NCI-H2196 (cell line): ENCODE data around the gene DDIT3.
"Not testable (repeated sequence)": the region's sequence is repeated elsewhere in the genome, so short reads cannot be mapped to it uniquely, and the experiment has no call there.

Source experiments
- DNase-seq: peaks from one replicate; lab custom pipeline; 2025; ENCODE audit not compliant: unreplicated experiment; lab: John Stamatoyannopoulos, UW

The DDIT3 gene

DNA sequence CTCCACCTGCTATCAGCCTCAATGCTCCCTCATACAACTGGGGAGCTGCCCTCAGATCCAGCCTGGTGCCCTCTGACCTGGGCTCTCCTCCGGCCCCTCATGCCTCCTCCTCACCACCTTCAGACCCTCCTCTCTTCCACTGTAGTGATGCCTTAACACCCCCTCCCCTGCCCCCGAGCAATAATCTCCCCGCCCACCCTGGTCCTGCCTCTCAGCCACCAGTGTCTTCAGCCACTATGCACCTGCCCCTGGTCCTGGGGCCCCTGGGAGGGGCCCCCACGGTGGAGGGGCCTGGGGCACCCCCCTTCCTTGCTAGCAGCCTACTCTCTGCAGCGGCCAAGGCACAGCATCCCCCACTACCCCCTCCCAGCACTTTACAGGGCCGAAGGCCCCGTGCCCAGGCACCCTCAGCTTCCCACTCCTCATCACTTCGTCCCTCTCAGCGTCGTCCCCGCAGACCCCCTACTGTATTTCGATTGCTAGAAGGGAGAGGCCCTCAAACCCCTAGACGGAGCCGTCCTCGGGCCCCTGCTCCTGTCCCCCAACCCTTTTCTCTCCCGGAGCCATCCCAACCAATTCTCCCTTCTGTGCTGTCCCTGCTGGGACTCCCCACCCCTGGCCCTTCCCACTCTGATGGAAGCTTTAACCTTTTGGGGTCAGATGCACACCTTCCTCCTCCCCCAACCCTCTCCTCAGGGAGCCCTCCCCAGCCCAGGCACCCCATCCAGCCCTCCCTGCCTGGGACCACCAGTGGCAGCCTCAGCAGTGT, 5.5 kb upstream of the DDIT3 start:
- DNase-seq, result no peak

DNA sequence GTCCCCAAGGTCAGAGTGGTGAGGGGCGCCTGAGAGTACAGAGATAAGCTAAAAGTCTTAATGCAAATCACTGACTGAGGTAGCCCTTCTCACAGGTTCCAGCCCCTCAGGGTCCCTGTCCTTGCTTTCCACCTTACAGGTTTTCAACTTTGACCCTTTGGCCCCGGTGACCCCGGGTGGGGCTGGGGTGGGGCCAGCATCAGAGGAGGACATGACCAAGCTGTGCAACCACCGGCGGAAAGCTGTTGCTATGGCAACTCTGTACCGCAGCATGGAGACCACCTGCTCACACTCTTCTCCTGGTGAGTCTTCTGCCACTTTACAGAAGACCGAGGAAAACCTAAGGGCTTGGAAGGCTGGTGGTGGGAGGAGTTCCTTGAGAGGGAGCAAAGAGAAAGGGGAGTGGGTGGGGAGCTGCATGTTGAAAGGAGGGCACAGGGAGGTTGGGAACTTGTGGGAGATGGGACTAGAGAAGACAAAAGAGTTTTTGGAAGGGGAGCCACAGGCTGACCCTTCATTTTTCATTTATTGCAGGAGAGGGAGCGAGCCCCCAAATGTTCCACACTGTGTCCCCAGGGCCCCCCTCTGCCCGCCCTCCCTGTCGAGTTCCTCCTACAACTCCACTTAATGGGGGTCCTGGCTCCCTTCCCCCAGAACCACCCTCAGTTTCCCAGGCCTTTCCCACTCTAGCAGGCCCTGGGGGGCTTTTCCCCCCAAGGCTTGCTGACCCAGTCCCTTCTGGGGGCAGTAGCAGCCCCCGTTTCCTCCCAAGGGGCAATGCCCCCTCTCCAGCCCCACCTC, 4.7 kb upstream of the DDIT3 start:
- DNase-seq, result no peak

DNA sequence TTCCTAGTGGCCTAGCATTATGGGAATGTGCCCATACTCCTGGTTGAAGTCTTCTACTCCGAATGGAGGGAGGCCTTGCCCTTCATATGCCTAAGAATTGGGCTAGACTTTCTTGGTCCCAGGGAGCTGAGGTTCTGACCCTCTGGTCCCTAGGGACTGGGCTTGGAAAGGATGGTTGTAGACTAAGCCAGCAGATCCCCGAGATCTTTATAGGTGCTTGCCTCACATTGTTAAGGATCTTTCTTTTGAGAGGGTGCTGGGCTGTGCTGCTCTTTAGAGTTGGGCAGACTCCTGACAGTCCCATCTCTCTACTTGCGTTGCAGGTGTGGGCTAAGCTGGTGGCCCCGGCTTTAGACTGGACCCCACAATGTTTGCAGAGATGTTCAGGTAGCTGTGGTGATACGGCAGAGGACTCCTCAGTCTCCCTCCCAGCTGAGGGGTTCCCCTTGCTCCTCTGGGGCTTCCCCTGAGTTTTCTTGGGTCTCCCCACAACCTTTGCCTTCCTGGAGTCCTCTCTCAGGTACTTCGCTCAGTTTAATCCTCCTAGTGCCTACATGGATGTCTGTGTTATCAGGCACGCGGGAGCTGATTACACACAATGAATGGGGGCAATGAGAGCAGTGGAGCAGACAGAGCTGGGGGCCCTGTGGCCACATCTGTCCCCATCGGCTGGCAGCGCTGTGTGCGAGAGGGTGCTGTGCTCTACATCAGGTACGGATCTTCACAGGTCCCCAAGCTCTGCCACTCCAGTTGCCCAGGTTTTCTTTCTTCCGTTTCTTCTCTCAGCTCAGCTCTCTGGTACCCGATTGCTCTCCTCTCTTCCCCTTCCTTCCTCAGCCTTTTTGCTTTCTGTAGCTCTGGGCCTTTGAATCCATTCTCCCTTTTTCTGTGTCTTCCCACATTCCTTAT, 3.6 kb upstream of the DDIT3 start:
- no peak for DNase-seq

DNA sequence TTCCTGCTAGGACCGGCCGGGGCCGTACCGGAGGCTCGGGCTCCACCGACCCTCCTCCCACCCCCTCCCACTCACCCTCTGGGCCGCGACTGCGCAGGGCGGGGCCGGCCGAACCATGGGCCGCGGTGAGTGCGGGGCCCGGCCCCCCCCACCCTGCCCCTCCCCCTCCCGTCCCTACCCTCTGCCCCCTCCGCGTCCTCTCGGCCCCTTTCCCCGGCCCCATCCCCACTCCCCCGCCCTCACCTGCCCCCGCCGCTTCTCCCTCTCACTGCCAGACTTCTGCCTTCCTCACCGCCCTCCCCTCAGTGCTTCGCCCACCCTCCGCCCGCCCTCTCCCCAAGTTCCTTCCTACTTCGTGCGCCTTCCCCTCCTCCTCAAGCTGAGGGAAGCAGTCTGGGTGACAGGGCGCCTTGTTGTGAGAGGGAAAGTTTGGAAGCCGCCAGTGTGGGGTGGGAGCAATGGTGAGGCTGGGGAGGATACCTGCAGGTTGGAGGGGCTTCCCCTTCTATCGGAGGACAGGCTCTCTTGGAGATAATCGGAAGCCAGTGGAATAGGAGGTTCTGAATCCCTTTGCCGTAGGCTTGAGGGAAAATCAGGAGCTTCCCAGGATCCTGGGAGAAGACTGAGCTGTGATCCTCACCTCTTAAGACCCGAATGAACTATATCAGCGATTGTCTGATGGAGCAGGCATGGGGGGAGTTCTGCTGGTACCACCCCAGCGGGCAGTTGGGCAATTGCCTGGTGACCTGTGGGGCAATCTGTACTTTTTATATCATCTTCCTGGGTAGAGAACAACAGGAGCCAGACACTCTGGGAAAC, 2.8 kb upstream of the DDIT3 start:
- no peak for DNase-seq

DNA sequence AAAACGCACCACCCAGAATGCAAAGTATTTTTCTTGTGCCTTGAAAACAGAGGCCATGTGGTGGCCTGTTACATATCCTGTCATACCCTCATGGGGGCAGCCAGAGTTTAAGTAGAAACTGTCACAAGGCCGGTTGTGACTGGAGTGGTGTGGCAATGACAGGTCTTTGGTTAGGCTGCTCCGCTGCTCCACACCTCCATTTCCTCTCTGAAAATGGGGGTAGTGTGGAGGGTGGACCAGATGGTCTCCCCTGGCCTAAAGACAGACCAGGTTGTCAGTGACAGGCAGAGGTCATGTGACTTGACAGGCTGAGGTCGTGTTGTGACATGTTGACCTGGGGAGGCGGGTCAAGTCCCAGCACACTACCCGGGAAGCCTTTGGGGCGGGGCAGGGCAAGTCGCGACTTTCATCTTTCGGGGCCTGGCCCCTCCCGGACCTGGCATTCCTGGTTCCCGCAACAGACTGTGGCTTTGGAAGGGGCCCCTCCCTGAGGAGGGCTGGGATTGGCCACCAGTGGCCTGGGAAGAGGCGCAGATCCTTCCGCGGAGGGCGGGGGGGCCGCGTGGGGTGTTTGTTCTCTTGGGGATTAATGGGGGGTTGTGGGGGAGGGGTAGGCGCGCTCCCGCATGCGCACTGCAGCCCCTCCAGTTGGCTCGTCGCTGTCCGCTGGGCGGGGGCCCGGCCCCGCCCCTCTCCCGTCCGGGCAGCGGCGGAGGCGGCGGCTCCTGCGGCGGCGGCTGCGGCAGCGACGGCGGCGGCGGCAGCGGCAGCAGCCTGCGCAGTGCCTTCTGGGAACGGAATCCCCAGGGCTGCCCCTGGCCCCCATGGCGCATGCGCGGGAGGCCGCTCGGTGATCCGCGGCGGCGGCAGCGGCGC, 1.9 kb upstream of the DDIT3 start, which contains the start of gene MBD6:
MBD6 (plus strand) TSS at position 814 of the 876 bp plus-strand sequence. CDS start 1,480 bp downstream, outside the sequence.
- peak; percentile 87 for DNase-seq

DNA sequence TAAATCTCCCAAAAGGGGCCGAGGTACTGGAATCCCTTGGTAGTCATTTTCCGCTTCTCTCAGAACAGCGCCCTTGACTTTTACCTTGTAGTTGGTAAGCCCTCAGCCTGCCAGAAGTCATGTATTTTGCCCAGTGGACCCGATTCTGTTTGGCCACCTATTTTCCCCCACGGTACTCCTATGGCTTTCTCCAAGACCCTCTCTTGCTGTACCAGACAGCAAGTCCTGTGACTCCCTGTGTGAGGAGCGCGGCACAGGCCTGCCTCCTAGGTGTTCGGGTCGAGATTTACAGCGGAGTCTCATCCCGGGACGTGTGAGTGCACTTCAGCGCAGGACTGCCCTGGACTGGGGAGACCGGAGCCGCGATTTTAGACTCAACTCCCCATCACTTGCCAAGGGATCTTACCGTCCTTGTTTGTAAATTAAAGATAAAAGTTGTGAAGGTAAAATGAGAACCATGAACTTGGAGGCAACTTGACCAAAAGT, 1.3 kb upstream of the DDIT3 start:
- no peak for DNase-seq

DNA sequence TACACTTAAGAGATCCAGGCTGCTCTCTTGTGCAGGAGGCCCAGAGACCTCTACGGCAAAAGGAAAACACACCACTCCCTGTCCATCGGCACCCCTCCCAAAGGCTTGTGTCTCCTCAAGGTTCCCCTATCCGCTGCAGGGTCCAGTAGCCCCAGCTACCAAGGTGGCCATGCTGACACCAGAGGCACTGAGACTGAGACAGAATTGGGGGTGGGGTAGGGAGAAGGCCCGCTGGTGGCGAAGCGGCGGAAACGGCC, 590 bp downstream of the DDIT3 start:
- no peak for DNase-seq

DNA sequence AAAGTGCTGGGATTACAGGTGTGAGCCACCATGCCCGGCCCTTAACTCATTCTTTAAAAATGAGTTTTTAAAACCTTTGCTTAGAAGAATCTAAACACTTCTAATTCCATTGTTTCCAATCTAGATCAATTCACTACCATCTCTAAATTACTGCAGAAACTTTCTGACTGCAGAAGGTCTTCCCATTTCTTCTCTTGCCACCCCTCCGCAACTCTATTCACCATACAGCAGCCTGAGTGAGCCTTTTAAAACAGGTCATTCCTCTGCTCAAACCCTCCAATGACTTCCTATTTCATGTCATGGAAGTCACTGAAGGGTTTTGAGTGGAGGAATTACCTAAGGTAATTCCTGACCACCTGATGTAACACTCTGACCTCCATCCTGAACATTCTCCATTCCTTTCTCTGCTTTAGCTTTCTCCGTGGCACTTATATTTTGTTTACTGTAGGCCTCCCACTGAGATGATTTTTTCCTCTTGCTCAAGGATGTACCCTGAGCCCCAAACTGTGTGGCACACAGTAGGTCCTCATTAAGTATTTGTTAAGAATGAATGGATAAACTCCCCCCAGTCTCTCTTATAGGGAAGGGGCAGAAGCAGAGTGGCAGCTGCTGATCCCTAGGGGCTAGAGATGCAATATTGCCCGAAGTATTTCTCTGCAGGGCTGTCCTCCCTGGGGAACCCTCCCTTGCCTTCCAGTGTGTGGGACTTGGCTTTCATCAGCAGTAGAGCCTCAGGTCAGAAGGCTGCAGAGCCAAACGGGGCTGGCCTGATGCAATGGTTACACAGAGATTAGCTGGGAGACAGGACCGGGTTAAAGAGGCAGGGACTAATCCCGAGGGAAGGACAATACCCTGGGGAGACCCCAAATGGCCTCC, 1.2 kb downstream of the DDIT3 start:
- no peak for DNase-seq

DNA sequence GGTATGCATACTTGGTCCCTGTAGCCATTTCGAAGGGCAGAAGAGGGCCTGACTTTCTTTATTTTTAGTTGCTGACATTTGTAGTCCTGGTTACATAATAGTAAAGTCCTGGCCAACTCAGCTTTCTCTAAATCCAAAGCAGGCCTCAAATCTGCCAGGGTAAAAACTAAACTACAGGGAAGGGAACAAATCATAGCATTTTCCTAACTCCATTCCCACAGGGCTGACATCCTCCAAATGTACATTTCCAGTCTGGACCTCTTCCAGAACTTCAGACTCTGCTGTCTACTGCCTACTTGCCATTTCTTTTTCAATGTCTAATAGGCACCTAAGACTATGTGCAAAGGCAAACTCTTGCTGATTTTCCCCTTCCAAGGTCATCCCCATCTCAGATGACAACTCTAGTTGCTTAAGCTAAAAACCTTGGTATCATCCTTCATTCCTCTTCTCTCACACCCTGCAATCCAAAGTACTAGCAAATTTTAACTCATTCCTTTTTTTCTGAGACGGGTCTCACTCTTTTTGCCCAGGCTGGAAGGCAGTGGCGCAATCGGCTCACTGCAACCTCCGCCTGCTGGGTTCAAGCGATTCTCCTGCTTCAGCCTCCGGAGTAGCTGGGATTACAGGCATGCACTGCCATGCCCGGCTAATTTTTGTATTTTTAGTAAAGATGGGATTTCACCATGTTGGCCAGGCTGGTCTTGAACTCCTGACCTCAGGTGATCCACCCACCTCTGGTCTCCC, 2.0 kb downstream of the DDIT3 start:
- no peak for DNase-seq

DNA sequence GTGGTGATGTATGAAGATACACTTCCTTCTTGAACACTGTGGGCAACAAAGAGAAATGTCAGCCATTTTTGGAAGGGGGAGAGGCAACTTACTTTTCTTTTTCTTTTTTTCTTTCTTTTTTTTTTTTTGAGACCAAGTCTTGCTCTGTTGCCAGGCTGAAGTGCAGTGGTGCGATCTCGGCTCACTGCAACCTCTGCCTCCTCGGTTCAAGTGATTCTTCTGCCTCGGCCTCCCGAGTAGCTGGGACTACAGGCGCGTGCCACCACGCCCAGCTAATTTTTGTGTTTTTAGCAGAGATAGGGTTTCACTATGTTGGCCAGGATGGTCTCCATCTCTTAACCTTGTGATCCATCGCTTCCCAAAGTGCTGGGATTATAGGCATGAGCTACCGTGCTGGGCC, 2.6 kb downstream of the DDIT3 start:
- not testable (repeated sequence) for DNase-seq

DNA sequence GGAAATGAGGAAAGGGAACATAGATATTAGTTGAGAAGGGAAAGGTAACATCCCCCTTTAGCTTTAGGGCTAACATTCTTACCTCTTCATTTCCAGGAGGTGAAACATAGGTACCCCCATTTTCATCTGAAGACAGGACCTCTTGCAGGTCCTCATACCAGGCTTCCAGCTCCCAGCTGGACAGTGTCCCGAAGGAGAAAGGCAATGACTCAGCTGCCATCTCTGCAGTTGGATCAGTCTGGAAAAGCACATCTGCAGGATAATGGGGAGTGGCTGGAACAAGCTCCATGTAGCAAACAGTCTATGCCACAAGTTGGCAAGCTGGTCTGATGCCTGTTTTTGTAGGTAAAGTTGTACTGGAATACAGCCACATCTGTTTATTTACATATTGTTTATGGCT, 3.1 kb downstream of the DDIT3 start:
- DNase-seq, result no peak

DNA sequence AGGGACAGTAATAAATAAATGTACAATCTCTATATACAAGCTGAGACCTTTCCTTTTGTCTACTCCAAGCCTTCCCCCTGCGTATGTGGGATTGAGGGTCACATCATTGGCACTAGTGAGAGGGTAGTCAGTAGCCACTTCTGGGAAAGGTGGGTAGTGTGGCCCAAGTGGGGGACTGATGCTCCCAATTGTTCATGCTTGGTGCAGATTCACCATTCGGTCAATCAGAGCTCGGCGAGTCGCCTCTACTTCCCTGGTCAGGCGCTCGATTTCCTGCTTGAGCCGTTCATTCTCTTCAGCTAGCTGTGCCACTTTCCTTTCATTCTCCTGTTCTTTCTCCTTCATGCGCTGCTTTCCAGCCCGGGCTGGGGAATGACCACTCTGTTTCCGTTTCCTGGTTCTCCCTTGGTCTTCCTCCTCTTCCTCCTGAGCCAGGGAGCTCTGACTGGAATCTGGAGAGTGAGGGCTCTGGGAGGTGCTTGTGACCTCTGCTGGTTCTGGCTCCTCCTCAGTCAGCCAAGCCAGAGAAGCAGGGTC, 3.6 kb downstream of the DDIT3 start:
- no peak for DNase-seq

DNA sequence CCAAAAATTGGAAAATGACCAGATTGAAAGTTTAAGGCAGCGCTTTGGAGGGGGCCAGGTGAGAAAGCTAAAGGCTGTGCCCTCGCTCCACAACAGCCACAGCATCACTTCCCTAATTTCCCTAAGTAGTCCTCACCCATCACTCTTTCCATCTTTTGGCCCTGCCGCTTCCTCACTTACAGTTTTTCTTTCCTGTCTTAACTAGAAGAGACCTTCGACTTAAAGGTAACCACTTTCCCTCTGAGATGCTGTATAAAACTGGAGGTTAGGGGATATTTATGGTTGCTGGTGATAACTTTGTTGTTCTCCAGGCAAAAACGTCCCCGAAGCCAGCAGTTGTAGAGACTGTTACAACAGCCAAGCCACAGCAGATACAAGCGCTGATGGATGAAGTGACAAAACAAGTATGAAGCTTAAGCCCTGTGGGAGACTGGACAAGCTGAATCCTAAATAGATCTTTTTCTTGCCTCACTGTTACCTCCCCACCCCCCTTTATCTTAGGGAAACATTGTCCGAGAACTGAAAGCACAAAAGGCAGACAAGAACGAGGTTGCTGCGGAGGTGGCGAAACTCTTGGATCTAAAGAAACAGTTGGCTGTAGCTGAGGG, 4.3 kb downstream of the DDIT3 start:
- no peak for DNase-seq

DNA sequence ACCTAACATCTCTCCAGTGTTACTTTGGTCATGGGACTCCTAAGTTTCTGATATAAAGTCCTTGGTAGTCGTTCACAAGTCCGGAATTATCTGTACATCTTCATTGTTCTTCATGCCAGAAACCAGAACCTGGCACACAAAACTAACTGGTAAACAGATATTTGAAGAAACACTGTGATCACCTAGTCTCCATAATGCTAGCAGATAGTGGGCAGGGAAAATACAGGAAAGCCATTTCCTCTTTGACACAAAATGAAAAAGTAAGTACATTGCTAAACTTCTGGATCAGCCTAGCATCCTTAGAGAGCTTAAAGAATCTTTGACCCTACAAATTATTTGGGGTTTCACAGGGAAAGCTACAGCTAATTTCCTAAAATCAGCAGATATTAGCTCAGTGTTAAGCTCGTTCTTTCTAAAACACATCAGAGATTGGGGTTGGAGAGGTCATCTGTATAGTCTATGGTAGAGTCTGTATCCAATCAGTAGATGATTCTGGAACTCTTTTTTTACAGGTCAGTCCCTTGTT, 4.8 kb downstream of the DDIT3 start:
- no peak for DNase-seq

DNA sequence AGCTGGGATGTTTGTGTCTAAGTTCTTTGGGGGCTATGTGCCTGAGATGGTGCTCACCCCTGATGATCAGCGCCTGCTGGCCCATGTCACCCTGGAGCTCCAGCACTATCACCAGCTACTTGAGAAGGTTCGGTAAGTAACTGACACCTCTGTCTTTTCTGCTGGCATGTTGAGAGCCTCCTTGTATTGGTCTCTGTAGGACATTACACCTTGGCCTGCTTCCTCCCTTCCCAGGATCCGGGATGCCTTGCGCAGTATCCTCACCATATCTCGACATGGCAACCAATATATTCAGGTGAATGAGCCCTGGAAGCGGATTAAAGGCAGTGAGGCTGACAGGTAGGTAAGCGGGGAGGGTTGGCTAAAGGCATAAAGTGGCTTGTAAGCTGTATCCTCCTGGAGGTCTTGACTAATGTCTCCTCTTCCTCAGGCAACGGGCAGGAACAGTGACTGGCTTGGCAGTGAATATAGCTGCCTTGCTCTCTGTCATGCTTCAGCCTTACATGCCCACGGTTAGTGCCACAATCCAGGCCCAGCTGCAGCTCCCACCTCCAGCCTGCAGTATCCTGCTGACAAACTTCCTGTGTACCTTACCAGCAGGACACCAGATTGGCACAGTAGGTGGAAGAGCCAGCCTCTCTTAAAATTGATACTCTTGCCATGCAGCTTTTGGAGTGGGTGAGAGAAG, 5.5 kb downstream of the DDIT3 start:
- DNase-seq, result peak; percentile 58

DNA sequence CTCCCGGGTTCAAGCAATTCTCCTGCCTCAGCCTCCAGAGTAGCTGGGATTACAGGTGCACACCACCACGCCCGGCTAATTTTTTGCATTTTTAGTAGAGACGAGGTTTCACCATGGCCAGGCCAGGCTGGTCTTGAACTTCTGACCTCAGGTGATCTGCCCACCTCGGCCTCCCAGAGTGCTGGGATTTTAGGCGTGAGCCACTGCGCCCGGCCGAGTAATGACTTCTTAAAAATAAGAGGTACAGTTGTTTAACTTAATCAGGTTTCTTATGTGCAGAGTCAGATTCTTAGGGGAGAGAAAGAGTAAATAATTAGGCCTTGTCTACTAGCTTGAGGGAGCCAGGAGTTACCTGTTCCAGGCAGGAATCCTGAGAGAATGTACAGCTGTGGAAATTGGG, 6.1 kb downstream of the DDIT3 start:
- DNase-seq, result not testable (repeated sequence)
